ENCODE data around the gene RPL38.
"Not testable (repeated sequence)": the region's sequence is repeated elsewhere in the genome, so short reads cannot be mapped to it uniquely, and the experiment has no call there.

The RPL38 gene

GRCh38 chr17:74185571-74186185, 17.8 kb upstream of the RPL38 start:
- no peak for DNase-seq

DNA sequence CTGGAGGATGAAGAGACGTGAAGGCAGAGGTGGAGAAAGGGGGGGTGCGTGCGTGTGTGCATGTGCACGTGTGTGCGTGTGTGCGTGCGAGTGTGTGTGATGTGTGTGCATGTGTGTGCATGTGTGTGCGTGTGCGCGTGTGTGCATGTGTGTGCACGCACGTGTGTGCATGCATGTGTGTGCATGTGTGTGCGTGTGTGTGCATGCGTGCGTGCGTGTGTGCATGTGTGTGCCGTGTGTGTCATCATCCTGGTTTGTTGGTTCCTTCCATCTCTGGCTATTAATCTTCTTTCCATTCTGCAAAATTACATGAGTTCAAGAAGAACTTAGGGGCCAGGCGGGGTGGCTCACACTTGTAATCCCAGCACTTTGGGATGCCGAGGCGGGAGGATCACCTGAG, 17.0 kb upstream of the RPL38 start:
- DNase-seq, result no peak

- DNase-seq, result no peak
Observed at GRCh38 chr17:74187761-74188160, 15.7 kb upstream of the RPL38 start.

- not testable (repeated sequence) for DNase-seq
Observed at GRCh38 chr17:74188687-74189086, 14.8 kb upstream of the RPL38 start.

DNA sequence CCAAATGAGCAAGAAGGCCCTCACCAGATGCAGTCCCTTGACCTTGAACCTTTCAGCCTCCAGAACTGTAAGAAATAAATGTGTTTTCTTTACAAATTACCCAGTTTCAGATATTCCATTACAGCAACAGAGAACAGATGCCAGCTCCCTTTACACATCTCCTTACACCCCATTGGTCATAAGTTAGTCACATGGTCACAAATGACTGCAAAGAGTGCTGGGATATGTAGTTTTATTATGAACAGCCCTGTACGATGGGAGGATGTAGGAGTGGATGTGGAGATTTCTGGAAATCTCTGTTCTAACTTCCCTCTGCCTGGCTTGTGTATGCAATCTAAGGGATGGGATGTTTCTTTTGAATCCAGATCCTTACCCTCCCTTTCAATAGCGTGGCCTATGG, 13.3 kb upstream of the RPL38 start:
- no peak for DNase-seq

GRCh38 chr17:74190807-74191406, 12.6 kb upstream of the RPL38 start:
- DNase-seq, result no peak

DNA sequence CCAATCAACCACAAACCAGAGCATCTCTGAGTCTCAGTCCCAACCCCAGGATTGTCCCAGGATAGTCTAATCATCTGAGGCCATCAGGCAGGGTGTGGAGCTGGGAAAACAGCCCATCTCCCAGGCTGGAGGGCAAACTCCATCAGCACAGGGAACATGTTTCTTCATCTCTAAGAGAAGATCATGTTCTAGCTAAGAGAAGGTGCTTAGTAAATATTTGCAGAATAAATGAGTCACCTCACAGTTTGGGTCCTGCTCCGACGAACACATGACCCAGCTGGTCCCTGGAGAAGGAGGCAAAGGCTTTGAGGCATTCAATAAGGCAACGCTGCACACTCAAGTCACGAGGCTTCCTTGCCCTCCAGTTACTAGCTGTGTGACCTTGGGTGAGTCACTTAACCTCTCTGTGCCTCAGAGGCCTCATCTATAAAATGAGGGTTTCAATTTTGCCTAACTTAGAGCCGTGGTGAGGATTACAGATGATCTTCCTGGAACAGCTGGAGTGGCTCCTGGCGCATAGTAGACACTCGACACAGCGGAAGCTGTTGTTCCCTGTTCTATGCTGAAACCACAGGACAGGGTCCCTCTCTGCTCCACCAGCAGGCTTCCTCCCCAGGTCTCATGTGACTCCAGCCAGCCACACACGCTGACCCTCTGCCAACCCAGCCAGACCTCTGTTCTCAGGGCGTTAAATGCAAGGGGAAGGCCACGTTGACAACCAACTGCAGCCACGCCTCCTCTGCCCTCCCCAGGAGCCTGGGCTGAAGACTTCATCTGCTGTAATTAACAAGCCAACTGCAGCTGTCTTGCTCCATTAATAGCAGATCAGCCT, 10.3 kb upstream of the RPL38 start:
- peak; percentile 60 for DNase-seq

DNA sequence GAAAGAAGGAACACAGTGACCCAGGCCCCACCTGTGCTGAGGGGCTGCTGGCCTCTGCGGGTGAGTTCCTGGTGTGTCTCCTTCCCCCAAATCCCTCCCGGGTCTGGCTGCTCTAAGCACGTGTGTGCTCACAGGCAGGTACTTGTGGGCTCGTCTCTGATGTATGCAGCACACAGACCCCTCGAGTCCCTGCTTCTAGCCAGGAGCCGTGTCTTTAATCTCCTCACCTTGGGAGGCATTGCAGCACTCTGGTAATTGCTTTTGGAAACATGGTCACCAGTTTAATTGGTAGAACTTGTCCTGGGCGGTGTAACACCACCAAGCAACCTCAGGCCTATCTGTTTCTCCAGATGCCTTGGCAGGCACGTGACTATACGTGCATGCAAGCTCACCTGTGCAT, 8.8 kb upstream of the RPL38 start:
- no peak for DNase-seq

GRCh38 chr17:74196541-74197317, 6.7 kb upstream of the RPL38 start:
- no peak for DNase-seq

DNA sequence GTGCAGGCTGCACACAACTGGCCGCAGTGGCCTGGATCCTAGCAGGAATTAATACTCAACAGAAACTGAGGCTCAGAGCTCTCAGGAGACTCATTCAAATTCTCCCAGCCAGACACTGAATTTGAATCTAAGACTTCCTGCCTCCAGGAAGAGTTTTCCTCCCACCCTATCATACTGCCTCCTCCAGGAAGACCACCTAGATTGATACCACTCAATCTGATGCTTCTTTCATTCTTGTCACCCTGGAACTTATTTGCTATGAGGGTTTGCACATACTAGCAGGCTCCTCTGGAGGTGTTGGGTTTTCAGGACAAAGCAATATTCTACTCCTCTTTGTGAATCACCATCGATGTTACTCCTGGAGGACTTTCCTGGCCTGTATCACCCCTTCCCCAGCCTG, 5.7 kb upstream of the RPL38 start:
- no peak for DNase-seq

- no peak for DNase-seq
Observed at GRCh38 chr17:74198694-74199093, 4.8 kb upstream of the RPL38 start.

- no peak for DNase-seq
Observed at GRCh38 chr17:74199306-74200092, 4.0 kb upstream of the RPL38 start.

DNA sequence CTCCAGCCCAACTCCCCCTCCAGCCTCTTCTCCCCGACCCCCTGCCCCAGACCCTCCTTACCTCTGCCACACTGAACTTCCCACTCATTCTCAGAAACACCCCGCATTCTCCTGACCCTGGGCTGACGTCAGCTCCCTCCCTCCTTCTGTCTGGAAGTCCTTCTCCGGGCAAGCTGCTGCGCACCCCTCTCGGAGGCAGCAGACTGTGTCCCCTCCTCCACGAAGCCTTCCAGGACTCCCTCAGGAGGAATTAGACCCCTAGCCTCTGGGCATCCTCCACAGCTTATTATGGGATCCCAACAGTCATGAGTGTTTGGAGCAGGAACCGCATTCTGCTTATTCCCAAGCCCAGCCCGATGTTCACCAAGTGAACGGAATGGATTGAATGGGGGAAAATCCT, 3.4 kb upstream of the RPL38 start:
- DNase-seq, result no peak

DNA sequence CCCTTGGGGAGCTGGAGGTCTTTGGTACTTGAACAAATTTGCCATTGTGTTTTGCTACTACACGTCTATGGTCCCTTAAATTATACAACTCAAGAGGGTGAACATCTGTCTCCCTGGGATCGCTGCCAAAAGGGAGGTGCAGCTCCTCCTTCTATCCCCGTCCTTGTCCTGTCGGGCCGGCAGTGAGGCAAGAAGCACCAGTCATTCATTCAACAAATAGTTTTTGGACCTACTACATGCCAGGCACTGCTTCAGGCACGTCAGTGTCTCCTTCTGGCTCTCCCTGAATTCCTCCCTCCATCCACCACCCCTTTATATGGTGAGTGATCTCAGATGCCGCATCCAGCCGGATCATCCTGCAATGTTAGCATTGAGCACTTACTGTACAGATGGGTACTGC, 2.2 kb upstream of the RPL38 start:
- no peak for DNase-seq

- no peak for DNase-seq
Observed at GRCh38 chr17:74201948-74202347, 1.5 kb upstream of the RPL38 start.

GRCh38 chr17:74202938-74203337, 540 bp upstream of the RPL38 start:
- no peak for DNase-seq

- DNase-seq, result no peak
Observed at GRCh38 chr17:74204474-74204873, 996 bp downstream of the RPL38 start.

- no peak for DNase-seq
Observed at GRCh38 chr17:74205274-74205673, 1.8 kb downstream of the RPL38 start.

- DNase-seq, result no peak
Observed at GRCh38 chr17:74206332-74206818, 2.9 kb downstream of the RPL38 start.

DNA sequence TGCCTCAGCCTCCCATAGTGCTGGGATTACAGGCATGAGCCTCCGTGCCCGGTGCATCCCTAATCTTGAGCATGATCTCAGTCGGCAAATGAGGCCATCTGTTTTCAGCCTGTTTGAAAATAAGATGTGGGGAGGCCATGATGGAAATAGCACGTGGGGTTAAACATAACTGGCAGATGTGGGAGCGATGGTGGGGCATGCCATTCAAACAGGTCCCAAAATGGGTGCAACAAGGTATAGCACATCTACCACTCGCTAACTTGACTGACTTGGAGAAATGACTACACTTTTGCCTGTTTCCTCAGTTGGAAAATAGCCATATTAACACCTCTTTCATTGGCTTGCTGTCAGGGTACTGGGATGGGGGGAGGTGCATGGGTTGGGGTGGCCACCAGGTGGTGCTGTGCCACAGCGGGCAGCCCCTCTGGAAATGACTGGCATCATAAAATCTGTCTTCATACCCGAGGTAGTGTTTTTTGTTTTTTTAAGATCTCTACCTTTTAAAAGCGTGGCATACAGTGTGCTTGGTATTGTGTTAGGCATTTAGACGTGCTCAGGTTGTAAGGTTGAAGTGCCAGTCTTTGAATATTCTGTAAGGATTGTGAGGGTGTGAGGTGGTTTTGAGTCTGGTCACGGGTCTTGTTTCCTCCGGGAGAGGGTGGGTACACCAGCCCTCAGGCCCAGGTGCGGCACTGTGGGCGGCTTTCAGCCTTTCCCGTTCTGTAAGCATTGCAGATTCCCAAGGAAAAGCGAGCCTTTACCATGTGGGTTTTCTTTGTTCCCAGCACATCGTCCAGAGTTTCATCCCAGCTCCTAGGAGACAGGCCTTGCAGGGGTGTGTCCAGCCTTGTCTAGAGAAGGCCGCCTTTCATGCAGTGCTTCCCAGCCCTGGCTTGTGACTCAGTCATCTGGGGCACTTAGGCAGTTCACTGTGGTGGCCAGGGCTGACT, 7.0 kb downstream of the RPL38 start:
- DNase-seq, result peak; percentile 81
